Measurements from ENCODE around the gene TPP1.

TPP1 gene

DNA sequence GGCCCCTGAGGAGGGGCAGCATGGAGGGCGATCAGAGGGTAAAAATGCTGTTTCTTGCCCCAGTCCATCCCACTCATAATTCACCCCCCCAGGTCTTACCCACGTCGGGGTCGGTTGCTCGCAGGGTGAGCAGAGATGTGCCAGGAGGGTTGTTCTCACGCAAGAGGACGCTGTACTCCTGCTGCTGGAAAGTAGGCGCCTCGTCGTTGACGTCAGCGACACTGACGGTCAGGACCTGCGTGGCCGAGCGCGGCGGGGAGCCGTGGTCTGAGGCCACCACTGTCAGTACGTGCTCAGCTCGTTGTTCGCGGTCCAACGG, 10.3 kb upstream of the TPP1 start:
- no peak overlapping the region for H3K4me3 ChIP-seq (IDR thresholded peaks at IDR 0.05; ENCODE audit: insufficient read depth, low read depth, low read length)
- H4K20me1 ChIP-seq (ENCODE audit: insufficient read depth) = no peaks in the 10 kb centered on the region
- TF ChIP-seq, protein P1, sequence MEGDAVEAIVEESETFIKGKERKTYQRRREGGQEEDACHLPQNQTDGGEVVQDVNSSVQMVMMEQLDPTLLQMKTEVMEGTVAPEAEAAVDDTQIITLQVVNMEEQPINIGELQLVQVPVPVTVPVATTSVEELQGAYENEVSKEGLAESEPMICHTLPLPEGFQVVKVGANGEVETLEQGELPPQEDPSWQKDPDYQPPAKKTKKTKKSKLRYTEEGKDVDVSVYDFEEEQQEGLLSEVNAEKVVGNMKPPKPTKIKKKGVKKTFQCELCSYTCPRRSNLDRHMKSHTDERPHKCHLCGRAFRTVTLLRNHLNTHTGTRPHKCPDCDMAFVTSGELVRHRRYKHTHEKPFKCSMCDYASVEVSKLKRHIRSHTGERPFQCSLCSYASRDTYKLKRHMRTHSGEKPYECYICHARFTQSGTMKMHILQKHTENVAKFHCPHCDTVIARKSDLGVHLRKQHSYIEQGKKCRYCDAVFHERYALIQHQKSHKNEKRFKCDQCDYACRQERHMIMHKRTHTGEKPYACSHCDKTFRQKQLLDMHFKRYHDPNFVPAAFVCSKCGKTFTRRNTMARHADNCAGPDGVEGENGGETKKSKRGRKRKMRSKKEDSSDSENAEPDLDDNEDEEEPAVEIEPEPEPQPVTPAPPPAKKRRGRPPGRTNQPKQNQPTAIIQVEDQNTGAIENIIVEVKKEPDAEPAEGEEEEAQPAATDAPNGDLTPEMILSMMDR (conservative IDR thresholded peaks at IDR 0.05; ENCODE audit: low read depth, low read length) = no peak
- H3K27me3 ChIP-seq (ENCODE audit: insufficient read depth, low read depth) = no peaks in the 10 kb centered on the region
- peaks cover 11% of the 10 kb centered on the region for H3K4me1 ChIP-seq (ENCODE audit: low read depth, poor library complexity, severe bottlenecking)
- H3K9ac ChIP-seq = no peak overlapping the region
- H3K79me2 ChIP-seq (ENCODE audit: insufficient read depth, low read depth) = no peaks in the 10 kb centered on the region
- H3K27ac ChIP-seq = no peak overlapping the region
- H3K36me3 ChIP-seq (ENCODE audit: insufficient read depth) = no peaks in the 10 kb centered on the region
- no peak overlapping the region for H2AFZ ChIP-seq (ENCODE audit: low read depth)
- no peak overlapping the region for H3K4me2 ChIP-seq

DNA sequence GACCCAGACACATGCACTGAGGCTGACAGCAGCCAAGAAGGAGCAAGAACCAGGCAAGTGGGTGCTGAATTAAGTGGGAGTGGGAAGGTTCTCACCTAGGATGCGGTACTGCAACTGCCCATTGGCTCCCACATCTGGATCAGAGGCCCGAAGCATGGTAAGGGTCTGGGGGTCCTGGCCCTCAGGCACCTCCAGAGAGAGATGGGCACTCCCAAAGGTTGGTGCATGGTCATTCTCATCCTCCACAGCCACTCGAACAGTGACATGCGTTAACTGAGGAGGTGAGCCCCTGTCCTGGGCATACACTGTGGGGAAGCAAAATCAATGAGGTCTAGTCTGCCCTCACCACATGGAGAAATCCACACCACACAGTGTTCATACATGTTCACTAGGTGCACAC, 9.3 kb upstream of the TPP1 start:
- no peak overlapping the region for H3K4me2 ChIP-seq
- no peaks in the 10 kb centered on the region for H4K20me1 ChIP-seq (ENCODE audit: insufficient read depth)
- no peak overlapping the region for H3K9ac ChIP-seq
- no peaks in the 10 kb centered on the region for H3K79me2 ChIP-seq (ENCODE audit: insufficient read depth, low read depth)
- H3K27me3 ChIP-seq (ENCODE audit: insufficient read depth, low read depth) = no peaks in the 10 kb centered on the region
- no peak overlapping the region for H3K27ac ChIP-seq
- H3K4me1 ChIP-seq (ENCODE audit: low read depth, poor library complexity, severe bottlenecking) = peaks cover 11% of the 10 kb centered on the region
- TF ChIP-seq, protein P1 (conservative IDR thresholded peaks at IDR 0.05; ENCODE audit: low read depth, low read length) = no peak
- H2AFZ ChIP-seq (ENCODE audit: low read depth) = no peak overlapping the region
- no peaks in the 10 kb centered on the region for H3K36me3 ChIP-seq (ENCODE audit: insufficient read depth)
- no peak overlapping the region for H3K4me3 ChIP-seq (IDR thresholded peaks at IDR 0.05; ENCODE audit: insufficient read depth, low read depth, low read length)

DNA sequence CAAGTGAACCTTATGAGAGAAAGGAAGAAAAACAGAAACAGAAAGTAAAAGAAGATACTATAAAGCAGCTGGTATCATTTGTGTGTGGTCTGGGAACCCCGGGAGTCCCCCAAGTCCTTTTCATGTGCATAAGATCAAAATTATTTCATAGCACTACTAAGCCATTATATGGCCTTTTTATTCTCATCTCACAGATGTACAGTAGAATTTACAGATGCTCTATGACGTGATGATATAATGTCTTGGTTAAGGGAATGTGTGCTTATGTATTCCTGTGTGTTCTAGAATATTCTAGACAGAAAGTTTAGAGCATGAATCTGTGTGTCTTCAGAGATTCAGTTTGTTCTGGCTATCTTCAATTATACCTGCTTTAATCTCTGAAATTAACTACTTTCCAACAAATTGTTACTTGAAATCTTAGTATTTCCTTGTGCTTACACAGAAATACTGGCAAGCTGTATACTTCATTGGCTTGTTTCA, 8.6 kb upstream of the TPP1 start:
- no peak overlapping the region for H3K9ac ChIP-seq
- H3K79me2 ChIP-seq (ENCODE audit: insufficient read depth, low read depth) = no peaks in the 10 kb centered on the region
- peak overlapping the region; percentile 17; the same call in 1 of the 2 replicates for H3K4me2 ChIP-seq
- H3K27ac ChIP-seq = no peak overlapping the region
- H3K27me3 ChIP-seq (ENCODE audit: insufficient read depth, low read depth) = no peaks in the 10 kb centered on the region
- TF ChIP-seq, protein P1 (conservative IDR thresholded peaks at IDR 0.05; ENCODE audit: low read depth, low read length) = no peak
- H3K4me3 ChIP-seq (IDR thresholded peaks at IDR 0.05; ENCODE audit: insufficient read depth, low read depth, low read length) = no peak overlapping the region
- H4K20me1 ChIP-seq (ENCODE audit: insufficient read depth) = no peaks in the 10 kb centered on the region
- H3K4me1 ChIP-seq (ENCODE audit: low read depth, poor library complexity, severe bottlenecking) = peaks cover 11% of the 10 kb centered on the region
- no peaks in the 10 kb centered on the region for H3K36me3 ChIP-seq (ENCODE audit: insufficient read depth)
- H2AFZ ChIP-seq (ENCODE audit: low read depth) = no peak overlapping the region; the same call in 1 of the 2 replicates

DNA sequence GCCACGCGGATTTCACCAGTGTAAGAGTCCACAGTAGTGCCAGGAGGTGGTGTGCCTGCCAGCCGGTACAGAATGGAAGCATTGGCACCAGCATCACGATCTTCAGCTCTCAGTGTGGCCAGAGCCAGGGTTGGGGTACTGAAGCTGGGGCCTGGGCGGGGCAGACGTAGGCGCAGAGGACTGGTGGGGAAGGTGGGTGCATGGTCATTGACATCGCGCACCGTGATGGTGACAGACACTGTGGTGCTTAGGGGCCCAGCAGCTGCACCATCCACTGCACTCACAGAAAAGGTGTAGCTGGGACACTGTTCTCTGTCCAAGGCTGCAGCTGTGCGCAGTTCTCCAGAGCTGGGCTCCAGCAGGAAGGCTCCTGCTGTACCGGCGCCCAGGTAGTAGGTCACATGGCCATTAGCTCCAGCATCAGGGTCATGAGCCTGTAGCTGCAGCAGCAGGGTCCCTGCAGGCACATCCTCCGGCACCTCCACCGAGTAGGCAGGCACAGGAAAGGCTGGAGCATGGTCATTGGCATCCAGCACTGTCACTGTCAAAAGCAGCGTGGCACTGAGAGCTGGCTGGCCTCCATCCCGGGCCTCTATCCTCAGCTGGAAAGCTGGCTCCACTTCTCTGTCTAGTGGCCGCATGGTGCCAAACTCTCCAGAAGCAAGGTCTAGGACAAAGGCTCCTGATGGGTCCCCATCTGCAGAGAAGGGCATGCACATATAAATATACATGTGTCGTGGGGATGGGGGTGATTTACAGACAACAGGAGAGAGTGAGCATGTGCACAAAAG, 7.9 kb upstream of the TPP1 start:
- no peaks in the 10 kb centered on the region for H3K36me3 ChIP-seq (ENCODE audit: insufficient read depth)
- H3K4me3 ChIP-seq (IDR thresholded peaks at IDR 0.05; ENCODE audit: insufficient read depth, low read depth, low read length) = no peak overlapping the region

More for the DNA sequence above, 7.9 kb upstream of the TPP1 start:
- no peak overlapping the region; the same call in 1 of the 2 replicates for H2AFZ ChIP-seq (ENCODE audit: low read depth)
- H3K4me1 ChIP-seq (ENCODE audit: low read depth, poor library complexity, severe bottlenecking) = peaks cover 11% of the 10 kb centered on the region
- H3K79me2 ChIP-seq (ENCODE audit: insufficient read depth, low read depth) = no peaks in the 10 kb centered on the region
- TF ChIP-seq, protein P1 (conservative IDR thresholded peaks at IDR 0.05; ENCODE audit: low read depth, low read length) = no peak
- H3K27ac ChIP-seq = no peak overlapping the region
- H3K9ac ChIP-seq = no peak overlapping the region
- H4K20me1 ChIP-seq (ENCODE audit: insufficient read depth) = no peaks in the 10 kb centered on the region
- H3K27me3 ChIP-seq (ENCODE audit: insufficient read depth, low read depth) = no peaks in the 10 kb centered on the region
- H3K4me2 ChIP-seq = peak overlapping the region; percentile 17; the same call in 1 of the 2 replicates
